PC-3 (cell line): ENCODE data around the gene TAC1. TPM values are rescaled to one million over a fixed set of nuclear protein-coding genes. Genes with fewer than 3 reads are reported as not detected.

Experiments
- ATAC-seq: fragments of 200-7000 bp; cut with Tn5 transposase; 2 replicates; pipeline ENCODE4 v1.9.1; 2020; ENCODE audit warnings: mild to moderate bottlenecking, moderate library complexity
- Bru-seq: library from RNA; stranded (reverse); fragments of 400-500 nt; gene quantifications from one replicate; lab custom pipeline; 2021; lab: Mats Ljungman, UMichigan
- BruChase-seq, 2 experiments: library from RNA; stranded (reverse); fragments of 400-500 nt; gene quantifications; one replicate each; lab custom pipeline; 2021; lab: Mats Ljungman, UMichigan
- BruUV-seq: library from RNA; stranded (reverse); fragments of 400-500 nt; replicated peaks from 2 replicates; lab custom pipeline; 2021; lab: Mats Ljungman, UMichigan
- CTCF ChIA-PET: fragments of 300-600 bp; sonication (Branson Sonifier 250); formaldehyde crosslinking; loops from one replicate; lab custom pipeline; 2022; ENCODE audit warnings: antibody characterized with exemption; lab: Charles Lee
- POLR2A ChIA-PET: fragments of 300-600 bp; sonication (Branson Sonifier 250); formaldehyde crosslinking; loops from one replicate; lab custom pipeline; 2022; ENCODE audit warnings: antibody characterized with exemption; ENCODE audit not compliant: unreplicated experiment; lab: Charles Lee
- DNase-seq: peaks from one replicate; pipeline ENCODE4 v3.0.0-alpha.2; 2015
- H2AFZ ChIP-seq: fragments of 300-600 bp; sonication (generic); 2 replicates; pipeline ENCODE4 v1.6.0; 2016; ENCODE audit warnings: antibody characterized with exemption, low read length
- H3F3A ChIP-seq: fragments of 300-600 bp; sonication (generic); one replicate; pipeline ENCODE4 v1.6.0; 2017; ENCODE audit warnings: antibody characterized with exemption, low read length, control low read depth, mild to moderate bottlenecking; ENCODE audit not compliant: unreplicated experiment
- H3K27ac ChIP-seq: fragments of 300-600 bp; sonication (generic); 2 replicates; pipeline ENCODE4 v1.5.1; 2016; ENCODE audit warnings: mild to moderate bottlenecking, low read length
- H3K27me3 ChIP-seq: fragments of 300-600 bp; sonication (generic); 2 replicates; pipeline ENCODE4 v1.6.1; 2016; ENCODE audit warnings: low read length, mixed read lengths
- H3K36me3 ChIP-seq: fragments of 300-600 bp; sonication (generic); 2 replicates; pipeline ENCODE4 v1.6.1; 2016; ENCODE audit warnings: low read depth, mixed run types, low read length, mixed read lengths
- H3K4me1 ChIP-seq: fragments of 300-600 bp; sonication (generic); 2 replicates; pipeline ENCODE4 v1.5.1; 2016; ENCODE audit warnings: low read length; ENCODE audit not compliant: insufficient read depth
- H3K4me2 ChIP-seq: fragments of 300-600 bp; sonication (generic); 2 replicates; pipeline ENCODE4 v1.6.0; 2016; ENCODE audit warnings: low read length
- H3K4me3 ChIP-seq: fragments of 300-600 bp; sonication (generic); 2 replicates; pipeline ENCODE4 v1.5.1; 2016; ENCODE audit warnings: mild to moderate bottlenecking, low read length, mixed read lengths
- H3K79me2 ChIP-seq: fragments of 300-600 bp; sonication (generic); 2 replicates; pipeline ENCODE4 v1.6.1; 2017; ENCODE audit warnings: low read length, mixed read lengths
- H3K9ac ChIP-seq: fragments of 300-600 bp; sonication (generic); 2 replicates; pipeline ENCODE4 v1.6.0; 2016; ENCODE audit warnings: mild to moderate bottlenecking, low read length
- H3K9me2 ChIP-seq: fragments of 300-600 bp; sonication (generic); replicated peaks from 2 replicates; pipeline ENCODE4 v1.6.1; 2016; ENCODE audit warnings: mixed run types, low read length, mixed read lengths
- H3K9me3 ChIP-seq: fragments of 300-600 bp; sonication (generic); 2 replicates; pipeline ENCODE4 v1.6.1; 2016; ENCODE audit warnings: low read length, mixed read lengths
- H4K20me1 ChIP-seq: fragments of 300-600 bp; sonication (generic); 2 replicates; pipeline ENCODE4 v1.6.1; 2016; ENCODE audit warnings: low read length, mixed read lengths
- EZH2 ChIP-seq: fragments of 300-600 bp; sonication (generic); IDR thresholded peaks from one replicate; pipeline ENCODE4 v1.6.1; 2017; ENCODE audit warnings: antibody characterized with exemption, mild to moderate bottlenecking, low read length; ENCODE audit not compliant: unreplicated experiment
- EZH2phosphoT487 ChIP-seq: fragments of 300-600 bp; sonication (generic); IDR thresholded peaks from 2 replicates; pipeline ENCODE4 v1.6.1; 2018; ENCODE audit warnings: mild to moderate bottlenecking, antibody characterized with exemption, low read length, borderline replicate concordance
- intact Hi-C: fragments of 100-400 bp; cut with micrococcal nuclease; formaldehyde crosslinking; loops from 2 replicates; pipeline ENCODE4 v1.9.0; 2023
- long read RNA-seq: library from polyadenylated mRNA; unstranded; transcript quantifications from one replicate; pipeline ENCODE4 v2.0.0, GENCODE V29; 2021; ENCODE audit not compliant: unreplicated experiment
- total RNA-seq: library from RNA; depleted of rRNA; stranded (reverse); fragments of >200 nt; gene quantifications from 2 replicates; pipeline ENCODE4 v1.2.3, GENCODE V29; 2014; rRNA removed
- TF ChIP-seq, protein P1 (sequence below): fragments of 300-600 bp; sonication (generic); conservative IDR thresholded peaks from 2 replicates; pipeline ENCODE4 v1.5.1; 2017; ENCODE audit warnings: antibody characterized with exemption, low read depth, mild to moderate bottlenecking, low read length

Gene TAC1, protein sequence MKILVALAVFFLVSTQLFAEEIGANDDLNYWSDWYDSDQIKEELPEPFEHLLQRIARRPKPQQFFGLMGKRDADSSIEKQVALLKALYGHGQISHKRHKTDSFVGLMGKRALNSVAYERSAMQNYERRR
- not detected in 2 replicates for total RNA-seq
- Bru-seq, nascent RNA, result not detected
- not detected for BruChase-seq, experiment 1, labeled RNA remaining after a 6-hour chase
- not detected for BruChase-seq, experiment 2, labeled RNA remaining after a 2-hour chase
- long read RNA-seq, result 0 reads

DNA sequence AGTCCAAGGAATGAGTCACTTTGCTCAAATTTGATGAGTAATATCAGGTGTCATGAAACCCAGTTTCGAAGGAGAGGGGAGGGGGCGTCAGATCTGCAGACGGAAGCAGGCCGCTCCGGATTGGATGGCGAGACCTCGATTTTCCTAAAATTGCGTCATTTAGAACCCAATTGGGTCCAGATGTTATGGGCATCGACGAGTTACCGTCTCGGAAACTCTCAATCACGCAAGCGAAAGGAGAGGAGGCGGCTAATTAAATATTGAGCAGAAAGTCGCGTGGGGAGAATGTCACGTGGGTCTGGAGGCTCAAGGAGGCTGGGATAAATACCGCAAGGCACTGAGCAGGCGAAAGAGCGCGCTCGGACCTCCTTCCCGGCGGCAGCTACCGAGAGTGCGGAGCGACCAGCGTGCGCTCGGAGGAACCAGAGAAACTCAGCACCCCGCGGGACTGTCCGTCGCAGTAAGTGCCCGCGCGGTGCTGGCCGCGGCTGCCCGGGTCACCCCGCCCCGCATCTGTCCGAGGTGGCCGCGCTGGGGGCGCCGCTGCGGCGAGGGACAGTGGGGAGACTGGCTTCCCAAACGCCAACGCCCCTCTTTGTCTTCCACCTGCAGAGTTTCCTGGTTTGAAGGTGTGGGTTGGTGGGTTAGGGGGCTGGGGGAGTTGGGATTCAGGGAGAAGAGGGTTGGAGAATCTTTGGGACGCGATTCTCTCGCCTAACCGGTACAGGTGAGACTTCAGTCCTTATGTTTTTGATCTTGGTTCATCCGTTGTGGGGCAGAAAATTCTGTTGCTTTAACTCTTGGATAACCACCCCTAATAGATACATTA, at the start of gene TAC1:
Gene TAC1, plus strand, starts transcription at position 351 of the 829 bp plus-strand sequence. CDS start 527 bp downstream, outside the sequence.
- DNase-seq (no peak), ATAC-seq (no peak)
- Histone ChIP-seq H2AFZ (no peak within 1 kb of the TSS), H3K4me3 (no peak within 1 kb of the TSS), H3K9ac (no peak within 1 kb of the TSS), H3K9me3 (no peaks in the 10 kb centered on the region), H3K79me2 (no peaks in the 10 kb centered on the region), H3F3A (no peaks in the 10 kb centered on the region), H3K4me2 (no peak within 1 kb of the TSS), H3K27me3 (peaks cover 80% of the 10 kb centered on the region), H3K36me3 (no peaks in the 10 kb centered on the region), H3K9me2 (no peaks in the 10 kb centered on the region), H4K20me1 (no peaks in the 10 kb centered on the region), H3K4me1 (no peaks in the 10 kb centered on the region), H3K27ac (no peak within 1 kb of the TSS)
- no TSS peak for BruUV-seq
- POLR2A ChIA-PET, result no interaction called here
- TF ChIP-seq EZH2, result no peak
- TF ChIP-seq, protein P1, sequence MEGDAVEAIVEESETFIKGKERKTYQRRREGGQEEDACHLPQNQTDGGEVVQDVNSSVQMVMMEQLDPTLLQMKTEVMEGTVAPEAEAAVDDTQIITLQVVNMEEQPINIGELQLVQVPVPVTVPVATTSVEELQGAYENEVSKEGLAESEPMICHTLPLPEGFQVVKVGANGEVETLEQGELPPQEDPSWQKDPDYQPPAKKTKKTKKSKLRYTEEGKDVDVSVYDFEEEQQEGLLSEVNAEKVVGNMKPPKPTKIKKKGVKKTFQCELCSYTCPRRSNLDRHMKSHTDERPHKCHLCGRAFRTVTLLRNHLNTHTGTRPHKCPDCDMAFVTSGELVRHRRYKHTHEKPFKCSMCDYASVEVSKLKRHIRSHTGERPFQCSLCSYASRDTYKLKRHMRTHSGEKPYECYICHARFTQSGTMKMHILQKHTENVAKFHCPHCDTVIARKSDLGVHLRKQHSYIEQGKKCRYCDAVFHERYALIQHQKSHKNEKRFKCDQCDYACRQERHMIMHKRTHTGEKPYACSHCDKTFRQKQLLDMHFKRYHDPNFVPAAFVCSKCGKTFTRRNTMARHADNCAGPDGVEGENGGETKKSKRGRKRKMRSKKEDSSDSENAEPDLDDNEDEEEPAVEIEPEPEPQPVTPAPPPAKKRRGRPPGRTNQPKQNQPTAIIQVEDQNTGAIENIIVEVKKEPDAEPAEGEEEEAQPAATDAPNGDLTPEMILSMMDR, result no peak
- no peak for TF ChIP-seq EZH2phosphoT487
- intact Hi-C loops, result no loop called here
- CTCF ChIA-PET, result no interaction called here

DNA sequence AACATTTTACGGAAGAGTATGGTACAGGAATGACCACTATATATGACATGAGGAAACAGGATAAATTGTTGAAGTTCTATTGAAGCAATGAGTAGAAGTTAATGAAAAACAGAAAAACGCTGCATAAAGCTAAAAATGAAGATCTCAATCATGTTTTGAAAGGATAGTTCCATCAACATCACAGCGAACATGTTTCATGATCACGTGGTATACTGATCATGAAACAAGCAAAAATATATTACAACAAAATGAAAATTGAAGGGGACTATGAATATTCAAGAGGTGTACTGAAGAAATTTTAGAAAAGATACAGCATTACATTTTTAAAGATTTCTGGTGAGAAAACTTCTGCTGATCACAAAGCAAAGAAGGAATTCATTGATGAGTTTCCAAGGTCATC, 45.9 kb upstream of the TAC1 start:
- Histone ChIP-seq H3K4me3 (no peak overlapping the region), H3K4me1 (no peaks in the 10 kb centered on the region), H3K79me2 (no peaks in the 10 kb centered on the region), H3K9me2 (no peaks in the 10 kb centered on the region), H3K27ac (no peak overlapping the region), H3K27me3 (peaks cover 38% of the 10 kb centered on the region), H3K9me3 (no peaks in the 10 kb centered on the region), H3K9ac (no peak overlapping the region), H3K36me3 (no peaks in the 10 kb centered on the region), H4K20me1 (no peaks in the 10 kb centered on the region), H3K4me2 (no peak overlapping the region), H3F3A (no peaks in the 10 kb centered on the region), H2AFZ (no peak overlapping the region)
- TF ChIP-seq, protein P1, result no peak
- TF ChIP-seq EZH2, result no peak
- no peak for TF ChIP-seq EZH2phosphoT487
- no peak for ATAC-seq
- POLR2A ChIA-PET, result no interaction called here
- BruUV-seq, result no TSS peak
- intact Hi-C loops, result no loop called here
- CTCF ChIA-PET, result no interaction called here
- no peak for DNase-seq
